ENCODE data around the gene EPHB2. TPM values are rescaled to one million over a fixed set of nuclear protein-coding genes. Genes with fewer than 3 reads are reported as not detected.
A peak's percentile ranks its signal among the peaks of the same experiment; 100 is the strongest.
"Not testable (repeated sequence)": the region's sequence is repeated elsewhere in the genome, so short reads cannot be mapped to it uniquely, and the experiment has no call there.

Gene EPHB2
- total and polyA plus RNA-seq, 8 donors: 0.13 to 88.1 (median 2.6) TPM; not detected in 1

DNA sequence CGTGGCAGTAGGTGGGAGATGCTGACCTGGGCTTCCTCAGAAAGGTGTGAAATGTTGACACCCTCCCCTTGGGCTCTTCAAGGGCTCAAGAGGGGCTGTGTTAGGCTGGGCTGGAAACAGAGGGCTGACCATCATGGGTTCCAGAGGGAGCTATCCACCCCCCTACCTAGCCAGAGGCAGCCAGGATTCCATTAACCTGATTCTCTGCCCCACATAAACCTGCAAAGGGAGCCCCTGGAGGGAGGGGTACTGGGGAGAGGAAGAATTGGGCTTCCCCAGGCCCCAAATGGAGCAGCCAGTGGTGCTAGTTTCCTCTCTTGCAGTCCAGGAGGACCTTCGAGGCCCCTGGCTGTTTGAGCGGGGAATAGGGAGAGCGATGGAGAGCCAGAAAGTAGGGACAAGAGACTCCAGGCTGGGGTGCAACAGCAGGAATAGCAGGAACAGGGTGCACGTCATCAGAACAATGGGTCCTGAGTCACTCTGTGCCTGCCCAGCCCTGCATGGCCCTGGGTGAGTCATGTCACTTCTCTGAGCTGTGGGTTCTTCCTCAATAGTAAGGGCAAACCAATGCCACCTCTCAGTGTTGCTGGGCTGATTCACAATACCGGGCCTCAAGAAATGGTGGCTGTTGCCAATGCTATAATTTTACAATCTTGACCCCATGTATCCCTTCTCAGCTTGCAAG is 121.2 kb downstream of the EPHB2 start:
- Histone ChIP-seq H3K4me1 (peaks cover 0 to 15% (median 8%) of the 10 kb centered on the region in 4 donors), H3K27me3 (peaks cover 0 to 14% (median 0%) of the 10 kb centered on the region in 3 donors), H3K27ac (peak overlapping the region in 1 of 5 donors; percentile 18), H3K36me3 (no peaks in the 10 kb centered on the region), H3K4me3 (no peak overlapping the region), H3K9me3 (no peaks in the 10 kb centered on the region)
- peak; percentile 50 to 68 for DNase-seq
- WGBS, 5 donors: 45 to 80% (median 67%) methylated on average over 6 of the region's 6 CpGs
- TF ChIP-seq, protein P1, sequence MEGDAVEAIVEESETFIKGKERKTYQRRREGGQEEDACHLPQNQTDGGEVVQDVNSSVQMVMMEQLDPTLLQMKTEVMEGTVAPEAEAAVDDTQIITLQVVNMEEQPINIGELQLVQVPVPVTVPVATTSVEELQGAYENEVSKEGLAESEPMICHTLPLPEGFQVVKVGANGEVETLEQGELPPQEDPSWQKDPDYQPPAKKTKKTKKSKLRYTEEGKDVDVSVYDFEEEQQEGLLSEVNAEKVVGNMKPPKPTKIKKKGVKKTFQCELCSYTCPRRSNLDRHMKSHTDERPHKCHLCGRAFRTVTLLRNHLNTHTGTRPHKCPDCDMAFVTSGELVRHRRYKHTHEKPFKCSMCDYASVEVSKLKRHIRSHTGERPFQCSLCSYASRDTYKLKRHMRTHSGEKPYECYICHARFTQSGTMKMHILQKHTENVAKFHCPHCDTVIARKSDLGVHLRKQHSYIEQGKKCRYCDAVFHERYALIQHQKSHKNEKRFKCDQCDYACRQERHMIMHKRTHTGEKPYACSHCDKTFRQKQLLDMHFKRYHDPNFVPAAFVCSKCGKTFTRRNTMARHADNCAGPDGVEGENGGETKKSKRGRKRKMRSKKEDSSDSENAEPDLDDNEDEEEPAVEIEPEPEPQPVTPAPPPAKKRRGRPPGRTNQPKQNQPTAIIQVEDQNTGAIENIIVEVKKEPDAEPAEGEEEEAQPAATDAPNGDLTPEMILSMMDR (IDR thresholded peaks at IDR 0.05): no peak
- peak in 1 of 3 donors; percentile 55 for TF ChIP-seq POLR2AphosphoS5 (IDR thresholded peaks at IDR 0.05)
- no peak for TF ChIP-seq POLR2A (IDR thresholded peaks at IDR 0.05)
- TF ChIP-seq EP300 (IDR thresholded peaks at IDR 0.05): no peak
- intact Hi-C loops (cut with DNase I; ENCODE audit: low total_unique reads): no loop called here

DNA sequence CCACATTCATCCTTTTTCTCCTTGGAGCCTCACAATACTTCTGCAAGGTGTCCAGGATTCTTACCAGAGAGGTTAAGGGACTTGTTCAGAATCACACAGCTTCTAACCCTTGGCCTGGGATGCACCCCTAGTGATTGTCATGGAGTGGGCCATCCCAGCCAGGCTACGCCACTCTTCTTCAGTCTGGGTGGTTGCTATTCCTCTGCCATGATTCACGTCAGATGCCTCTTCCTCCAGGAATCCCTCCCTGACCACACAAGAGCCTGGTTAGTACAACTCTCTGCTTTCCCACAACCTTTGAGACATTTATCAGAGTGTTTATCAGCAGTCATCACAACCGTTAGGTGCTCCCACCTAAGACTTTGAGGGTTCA is 121.8 kb downstream of the EPHB2 start:
- peaks cover 0 to 10% (median 3%) of the 10 kb centered on the region in 4 donors for H3K4me1 ChIP-seq
- H3K27me3 ChIP-seq: peaks cover 0 to 14% (median 0%) of the 10 kb centered on the region in 3 donors
- WGBS, 5 donors: 74 to 92% (median 82%) methylated on average over 3 of the region's 3 CpGs
- no peak for TF ChIP-seq POLR2AphosphoS5 (IDR thresholded peaks at IDR 0.05)
- TF ChIP-seq POLR2A (IDR thresholded peaks at IDR 0.05): no peak
- TF ChIP-seq, protein P1 (IDR thresholded peaks at IDR 0.05): no peak
- TF ChIP-seq EP300 (IDR thresholded peaks at IDR 0.05): no peak
- no peak for DNase-seq
- no peak overlapping the region for H3K4me3 ChIP-seq
- no peaks in the 10 kb centered on the region for H3K36me3 ChIP-seq
- H3K9me3 ChIP-seq: no peaks in the 10 kb centered on the region
- H3K27ac ChIP-seq: no peak overlapping the region
- intact Hi-C loops (cut with DNase I; ENCODE audit: low total_unique reads): no loop called here

DNA sequence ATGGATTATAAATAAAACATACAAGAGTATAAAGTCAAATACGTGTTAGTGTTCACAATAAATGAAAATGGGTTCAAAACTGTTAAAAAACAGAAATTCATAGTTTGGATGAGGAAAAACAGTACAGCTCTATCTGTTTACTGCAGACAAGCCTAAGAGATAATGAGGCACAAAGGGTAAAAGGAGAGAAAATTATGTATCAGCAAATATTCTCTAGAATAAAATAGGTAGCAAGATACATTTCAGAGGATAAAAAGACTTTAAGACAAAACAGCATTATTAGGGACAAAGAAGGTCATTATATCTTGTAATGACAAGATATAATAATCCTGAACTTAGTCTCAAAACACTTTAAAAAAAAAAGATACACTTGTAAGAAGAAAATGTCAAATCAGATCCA is 123.1 kb downstream of the EPHB2 start:
- Histone ChIP-seq H3K27me3 (peaks cover 0 to 14% (median 0%) of the 10 kb centered on the region in 3 donors), H3K9me3 (no peaks in the 10 kb centered on the region), H3K4me1 (peaks cover 0 to 10% (median 0%) of the 10 kb centered on the region in 4 donors), H3K27ac (no peak overlapping the region), H3K36me3 (no peaks in the 10 kb centered on the region), H3K4me3 (no peak overlapping the region)
- TF ChIP-seq, protein P1 (IDR thresholded peaks at IDR 0.05): no peak
- TF ChIP-seq POLR2A (IDR thresholded peaks at IDR 0.05) (no peak), POLR2AphosphoS5 (IDR thresholded peaks at IDR 0.05) (no peak), EP300 (IDR thresholded peaks at IDR 0.05) (no peak)
- no peak for DNase-seq
- intact Hi-C loops (cut with DNase I; ENCODE audit: low total_unique reads): no loop called here
- 83 to 96% (median 91%) methylated on average over 1 of the region's 1 CpG for WGBS, 5 donors

DNA sequence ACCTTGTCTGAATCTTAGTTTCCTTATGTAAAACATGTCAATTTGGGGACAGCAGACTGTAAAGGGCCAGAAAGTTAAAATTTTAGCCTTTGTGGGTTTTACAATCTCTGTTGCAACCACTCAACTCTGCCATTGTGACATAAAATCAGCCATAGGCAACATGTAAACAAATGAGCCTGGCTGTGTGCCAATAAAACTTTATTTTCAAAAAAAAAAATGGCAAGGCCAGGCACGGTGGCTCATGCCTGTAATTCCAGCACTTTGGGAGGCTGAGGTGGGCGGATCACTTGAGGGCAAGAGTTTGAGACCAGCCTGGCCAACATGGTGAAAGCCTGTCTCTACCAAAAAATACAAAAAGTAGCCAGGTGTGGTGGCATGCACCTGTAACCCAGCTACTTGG is 123.8 kb downstream of the EPHB2 start:
- H3K27me3 ChIP-seq; H3K4me3 ChIP-seq; H3K4me1 ChIP-seq; intact Hi-C loops (cut with DNase I; ENCODE audit: low total_unique reads); DNase-seq; H3K27ac ChIP-seq; H3K36me3 ChIP-seq; H3K9me3 ChIP-seq: not testable (repeated sequence)
- WGBS, 5 donors: 60 to 68% (median 65%) methylated on average over 2 of the region's 2 CpGs
